Left ventricle myocardium superior (tissue), 1 donor: Measurements from ENCODE around the gene ANKRD11. TPM values are rescaled to one million over a fixed set of nuclear protein-coding genes. Genes with fewer than 3 reads are reported as not detected.
A peak's percentile ranks its signal among the peaks of the same experiment; 100 is the strongest.
"Not testable (repeated sequence)": the region's sequence is repeated elsewhere in the genome, so short reads cannot be mapped to it uniquely, and the experiment has no call there.

Experiments
- ATAC-seq: fragments of 200-7000 bp; cut with Tn5 transposase; one replicate; pipeline ENCODE4 v1.9.1; 2020; ENCODE audit warnings: mild to moderate bottlenecking, moderate library complexity
- DNase-seq: peaks from one replicate; pipeline ENCODE4 v3.0.0-alpha.2; 2020
- intact Hi-C: fragments of 100-400 bp; cut with micrococcal nuclease; formaldehyde crosslinking; loops from one replicate; pipeline ENCODE4 v1.11.0; 2022
- total RNA-seq: library from RNA; stranded (reverse); fragmentation: NEBNext Ultra II Directional; extraction: Animal tissue kit (Norgen Biotek cat#: 25700); gene quantifications from one replicate; pipeline ENCODE4 v1.2.1, GENCODE V29; 2021
- donor health status: DM: no; HTN: yes; CAD: no; lungs with severe emphysema.

Gene ANKRD11
- total RNA-seq, 1 donor from 2014 or later: 75.2 TPM

GRCh38 chr16:89332243-89332901, 158.0 kb downstream of the ANKRD11 start:
- intact Hi-C loops: loop anchor here (5.0 kb wide), 1 partner anchor 225 kb away; no protein-coding TSS in a partner anchor
- DNase-seq: peak; percentile 14

DNA sequence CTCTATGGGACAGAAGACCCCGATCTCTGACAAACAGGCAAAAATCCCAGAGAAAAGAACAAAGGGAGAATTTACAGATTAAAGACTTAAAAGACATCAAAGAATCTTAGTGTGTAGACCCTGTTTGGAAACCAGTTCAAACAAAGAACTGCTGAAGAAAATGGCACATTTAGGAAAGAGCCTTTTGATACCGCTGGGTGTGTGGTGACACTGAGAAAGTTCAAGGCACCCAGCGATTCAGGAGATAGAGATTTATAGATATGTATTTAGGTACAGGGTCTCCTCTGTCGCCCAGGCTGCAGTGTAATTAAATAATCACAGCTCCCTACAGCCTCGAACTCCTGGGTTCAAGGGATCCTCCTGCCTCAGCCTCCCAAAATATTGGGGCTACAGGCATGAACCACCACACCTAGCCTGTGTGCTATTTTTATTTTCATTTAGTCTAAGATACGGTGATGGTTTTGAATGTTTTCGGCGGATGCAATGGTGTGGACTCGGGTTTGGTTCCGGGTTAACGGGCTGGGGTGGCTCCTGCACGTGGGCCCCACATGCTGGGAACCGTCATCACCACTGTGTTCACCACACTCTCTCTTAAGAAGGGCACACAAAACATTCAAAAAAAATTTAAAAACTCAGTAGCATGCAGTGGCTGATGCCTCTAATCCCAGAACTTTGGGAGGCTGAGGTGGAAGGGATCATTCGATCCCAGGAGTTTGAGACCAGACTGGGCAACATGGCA, 158.8 kb downstream of the ANKRD11 start:
- no peak for DNase-seq
- ATAC-seq: no peak
- intact Hi-C loops: loop anchor here (5.0 kb wide), 1 partner anchor 226 kb away; no protein-coding TSS in a partner anchor

More at GRCh38 chr16:89332243-89332901, 158.0 kb downstream of the ANKRD11 start:
- ATAC-seq: no peak

- no peak for ATAC-seq
- intact Hi-C loops: loop anchor here (5.0 kb wide), 1 partner anchor 227 kb away; no protein-coding TSS in a partner anchor
- peak; percentile 53 for DNase-seq
Measured at GRCh38 chr16:89330177-89330856, 160.0 kb downstream of the ANKRD11 start.

DNA sequence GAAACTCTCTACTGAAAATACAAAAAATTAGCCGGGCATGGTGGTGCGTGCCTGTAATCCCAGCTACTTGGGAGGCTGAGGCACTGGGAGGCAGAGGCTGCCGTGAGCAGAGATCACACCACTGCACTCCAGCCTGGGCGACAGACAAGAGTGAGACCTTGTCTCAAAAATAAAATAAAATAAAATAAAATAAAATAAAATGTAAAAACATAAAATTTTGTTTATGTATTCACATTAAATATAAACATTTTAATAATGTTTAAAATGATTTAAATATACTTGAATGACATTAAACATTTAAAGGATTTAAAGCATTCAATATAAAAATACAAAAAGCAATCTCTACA, 160.6 kb downstream of the ANKRD11 start:
- DNase-seq: peak; percentile 15
- intact Hi-C loops: loop anchor here (5.0 kb wide), 1 partner anchor 227 kb away; no protein-coding TSS in a partner anchor
- not testable (repeated sequence) for ATAC-seq

GRCh38 chr16:89328412-89329400, 161.7 kb downstream of the ANKRD11 start:
- DNase-seq: peak; percentile 44
- intact Hi-C loops, ATAC-seq: not testable (repeated sequence)

DNA sequence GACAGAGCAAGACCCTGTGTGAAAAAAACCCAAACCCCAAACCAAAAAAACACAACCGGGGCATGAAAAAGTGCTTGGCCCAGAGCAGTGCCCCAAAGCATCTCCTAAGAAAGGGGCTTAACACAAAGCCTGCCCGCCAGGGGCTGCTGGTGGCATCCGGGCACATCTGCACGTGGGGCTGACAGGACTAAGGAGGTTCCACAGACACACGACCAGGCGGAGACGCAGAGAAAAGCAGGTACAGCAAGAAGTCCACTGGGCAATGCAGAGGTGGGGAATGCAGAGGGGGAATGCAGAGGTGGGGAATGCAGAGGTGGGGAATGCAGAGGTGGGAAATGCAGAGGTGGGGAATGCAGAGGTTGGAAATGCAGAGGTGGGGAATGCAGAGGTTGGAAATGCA, 163.6 kb downstream of the ANKRD11 start:
- DNase-seq: peak; percentile 20
- ATAC-seq: no peak
- intact Hi-C loops: no loop called here

DNA sequence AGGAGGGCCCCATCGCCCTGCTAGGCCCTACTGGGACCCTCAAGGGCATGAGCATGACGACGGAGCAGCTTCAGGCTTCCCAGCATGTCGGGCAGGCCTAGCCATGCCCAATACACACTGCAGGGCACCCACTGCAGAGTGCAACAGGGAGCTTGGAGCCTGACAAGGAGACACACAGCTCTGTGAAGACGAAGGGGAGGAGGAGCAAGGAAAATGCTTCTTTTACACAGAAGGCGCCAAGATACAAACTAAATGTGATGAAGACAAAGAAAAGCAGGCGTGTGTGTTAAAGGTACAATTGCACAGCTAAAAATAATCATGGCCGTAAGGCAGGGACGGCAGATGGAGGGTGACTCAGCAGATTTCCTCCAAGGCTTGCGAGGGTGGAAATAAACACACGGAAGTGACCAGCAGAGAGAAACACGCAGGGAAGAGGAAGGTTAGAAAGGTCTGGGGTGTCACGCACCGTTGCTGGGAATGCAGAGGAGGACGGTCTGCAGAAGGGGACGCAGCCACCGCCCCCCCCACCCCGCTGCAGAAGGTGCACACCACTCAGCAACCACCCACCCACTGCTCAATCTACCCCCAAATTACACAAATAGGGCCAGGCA, 164.4 kb downstream of the ANKRD11 start:
- intact Hi-C loops: no loop called here
- DNase-seq (peak; percentile 52), ATAC-seq (peak; percentile 76)

DNA sequence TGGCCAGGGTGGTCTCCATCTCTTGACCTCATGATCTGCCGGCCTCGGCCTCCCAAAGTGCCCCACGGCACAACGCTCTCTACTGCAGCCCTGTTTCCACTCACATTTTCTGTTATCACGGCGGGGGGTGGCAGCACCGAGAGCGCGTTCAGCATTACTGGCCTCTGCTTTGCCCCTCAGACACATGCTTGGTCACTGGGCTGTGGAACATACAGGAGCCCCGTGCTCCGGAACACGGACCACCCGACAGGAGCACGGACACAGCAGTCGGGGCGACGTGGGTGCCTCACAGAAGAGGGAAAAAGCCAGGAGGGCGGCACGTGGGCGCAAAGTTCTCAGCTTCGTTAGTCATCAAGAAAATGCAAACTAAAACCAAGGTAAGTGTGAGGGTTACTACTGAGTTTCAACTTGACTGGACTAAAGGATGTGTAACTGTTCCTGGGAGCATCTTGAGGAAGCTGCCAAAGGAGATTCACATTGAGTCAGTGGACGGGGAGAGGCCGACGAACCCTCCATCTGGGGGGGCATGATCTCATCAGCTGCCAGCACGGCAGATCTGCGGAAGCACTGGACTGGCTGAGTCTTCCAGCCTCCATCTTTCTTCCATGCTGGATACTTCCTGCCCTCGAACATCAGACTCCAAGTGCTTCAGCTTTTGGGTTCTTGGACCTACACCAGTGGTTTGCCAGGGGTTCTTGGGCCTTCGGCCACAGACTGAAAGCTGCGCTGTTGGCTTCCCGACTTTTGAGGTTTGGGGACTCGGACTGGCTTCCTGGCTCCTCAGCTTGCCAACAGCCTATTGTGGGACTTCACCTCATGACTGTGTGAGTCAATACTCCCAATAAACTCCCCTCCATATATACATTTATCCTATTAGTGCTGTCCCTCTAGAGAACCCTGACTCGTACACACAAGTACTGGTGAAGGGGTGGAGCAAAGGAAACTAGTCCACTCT, 166.0 kb downstream of the ANKRD11 start:
- DNase-seq (peak; percentile 26), ATAC-seq (no peak)
- intact Hi-C loops: no loop called here

GRCh38 chr16:89323120-89323960, 167.0 kb downstream of the ANKRD11 start:
- ATAC-seq (no peak), DNase-seq (peak; percentile 16)
- intact Hi-C loops: no loop called here

GRCh38 chr16:89322321-89323119, 167.8 kb downstream of the ANKRD11 start:
- intact Hi-C loops: no loop called here
- ATAC-seq (no peak), DNase-seq (peak; percentile 60)

DNA sequence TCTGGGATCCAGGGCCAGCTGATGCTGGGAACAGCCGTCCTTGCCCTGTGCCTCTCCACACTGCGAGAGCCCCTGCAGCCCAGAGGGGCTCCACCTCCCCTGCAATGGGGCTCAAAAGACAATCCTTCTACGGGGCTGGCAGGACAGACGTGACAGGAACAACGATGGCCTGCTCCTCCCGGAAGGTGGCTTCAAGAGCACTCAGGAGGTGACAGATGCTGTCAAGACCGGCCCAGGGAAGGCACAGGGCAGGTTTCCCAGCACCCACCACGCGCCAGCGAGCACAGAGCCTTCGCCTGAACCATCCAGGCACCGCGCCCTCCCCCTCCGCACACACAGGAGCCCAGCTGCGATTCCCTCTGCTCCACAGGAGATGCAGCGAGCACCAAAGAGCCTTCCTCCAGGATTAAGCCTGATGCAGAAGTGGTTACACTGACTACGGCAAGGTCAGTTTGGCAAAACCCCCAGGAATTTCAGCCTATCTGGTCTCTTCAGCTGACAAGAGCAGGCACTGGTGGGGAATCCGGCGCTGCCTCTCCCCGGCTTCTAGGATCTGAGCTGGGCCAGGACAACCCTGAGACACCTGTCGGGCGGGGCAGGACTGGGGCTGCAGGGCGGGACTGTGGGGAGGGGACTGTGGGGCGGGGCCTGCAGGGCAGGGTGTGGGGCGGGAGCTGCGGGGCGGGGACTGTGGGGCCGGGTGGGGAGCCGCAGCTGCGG, 169.4 kb downstream of the ANKRD11 start:
- ATAC-seq (peak; percentile 70), DNase-seq (peak; percentile 79)
- intact Hi-C loops: no loop called here

- ATAC-seq: peak; percentile 67
- intact Hi-C loops: no loop called here
- DNase-seq: peak; percentile 64
Measured at GRCh38 chr16:89319886-89320781, 170.2 kb downstream of the ANKRD11 start.

GRCh38 chr16:89319631-89319885, 170.8 kb downstream of the ANKRD11 start:
- no peak for ATAC-seq
- intact Hi-C loops: no loop called here

GRCh38 chr16:89318871-89319630, 171.3 kb downstream of the ANKRD11 start:
- intact Hi-C loops: no loop called here
- ATAC-seq (no peak), DNase-seq (peak; percentile 18)

More at GRCh38 chr16:89319631-89319885, 170.8 kb downstream of the ANKRD11 start:
- no peak for DNase-seq
